Natural killer cell treated with Interleukin-12 subunit alpha and Interleukin-12 subunit beta and Interleukin-15 and Interleukin-18, amount 100 ng/mL, for 72 hours (primary cell): Measurements from ENCODE around the gene RFESD. TPM values are rescaled to one million over a fixed set of nuclear protein-coding genes. Genes with fewer than 3 reads are reported as not detected.
"Not testable (repeated sequence)": the region's sequence is repeated elsewhere in the genome, so short reads cannot be mapped to it uniquely, and the experiment has no call there.

Source experiments
- ATAC-seq, 2 donors: fragments of 150-1000 bp; cut with Tn5 transposase in 1 of 2; sonication (Bioruptor Pico), chemical (Tn5 transposase) in 1 of 2; 2 replicates each; pipeline ENCODE4 v1.10.0; 2021
- DNase-seq: peaks from one replicate; pipeline ENCODE4 v3.0.0; 2022; ENCODE audit warnings: low spot score
- H3K27ac Mint-ChIP-seq, 2 donors: 1 replicate in 1 of 2; 2 replicates in 1 of 2; pipeline ENCODE4 v1.8.0; 2022; ENCODE audit warnings: mixed read lengths in 2 of 2, mild to moderate bottlenecking in 1 of 2, moderate library complexity in 1 of 2
- H3K27me3 Mint-ChIP-seq, 2 donors: 1 replicate in 1 of 2; 2 replicates in 1 of 2; pipeline ENCODE4 v1.8.0; 2022; ENCODE audit warnings: mixed read lengths in 2 of 2
- H3K36me3 Mint-ChIP-seq: one replicate; pipeline ENCODE4 v1.8.0; 2022; ENCODE audit warnings: mixed read lengths
- H3K4me1 Mint-ChIP-seq, 2 donors: 1 replicate in 1 of 2; 2 replicates in 1 of 2; pipeline ENCODE4 v1.8.0; 2022; ENCODE audit warnings: low read depth in 2 of 2, mixed read lengths in 2 of 2, mild to moderate bottlenecking in 1 of 2
- H3K4me3 Mint-ChIP-seq: one replicate; pipeline ENCODE4 v1.8.0; 2022; ENCODE audit warnings: mixed read lengths
- H3K9me3 Mint-ChIP-seq: 2 replicates; pipeline ENCODE4 v1.8.0; 2022; ENCODE audit warnings: mixed read lengths
- total RNA-seq, 2 donors: library from RNA; stranded (reverse); gene quantifications; one replicate each; pipeline ENCODE4 v1.2.3, GENCODE V29; 2022

RFESD gene
- total RNA-seq, 2 donors from 2014 or later: 0.98 to 5.5 TPM

- Mint-ChIP-seq H3K27ac (peak overlapping the region in 1 of 2 donors; percentile 32), H3K36me3 (peaks cover 10% of the 10 kb centered on the region), H3K4me1 (peaks cover 12 to 14% of the 10 kb centered on the region in 2 donors), H3K9me3 (peaks cover 11% of the 10 kb centered on the region), H3K4me3 (no peak overlapping the region), H3K27me3 (peaks cover under 1 to 9% of the 10 kb centered on the region in 2 donors)
- no peak for DNase-seq
- ATAC-seq: no peak
Measured at GRCh38 chr5:95634081-95634480, 12.5 kb upstream of the RFESD start.

GRCh38 chr5:95638632-95639031 is 7.9 kb upstream of the RFESD start:
- H3K27ac Mint-ChIP-seq: no peak overlapping the region
- no peak for ATAC-seq
- no peaks in the 10 kb centered on the region for H3K9me3 Mint-ChIP-seq
- H3K36me3 Mint-ChIP-seq: no peaks in the 10 kb centered on the region
- peaks cover 5 to 14% of the 10 kb centered on the region in 2 donors for H3K27me3 Mint-ChIP-seq
- no peak for DNase-seq
- no peak overlapping the region for H3K4me3 Mint-ChIP-seq
- H3K4me1 Mint-ChIP-seq: no peaks in the 10 kb centered on the region

GRCh38 chr5:95641741-95642220 is 4.8 kb upstream of the RFESD start:
- Mint-ChIP-seq H3K27ac (no peak overlapping the region), H3K4me3 (no peak overlapping the region), H3K4me1 (peaks cover 8 to 14% of the 10 kb centered on the region in 2 donors), H3K9me3 (no peaks in the 10 kb centered on the region), H3K36me3 (no peaks in the 10 kb centered on the region), H3K27me3 (peaks cover 5 to 14% of the 10 kb centered on the region in 2 donors)
- no peak for DNase-seq
- ATAC-seq: no peak

- Mint-ChIP-seq H3K27ac (no peak overlapping the region), H3K4me3 (no peak overlapping the region), H3K9me3 (no peaks in the 10 kb centered on the region), H3K27me3 (peaks cover 5 to 13% of the 10 kb centered on the region in 2 donors), H3K4me1 (peaks cover 13 to 14% of the 10 kb centered on the region in 2 donors), H3K36me3 (no peaks in the 10 kb centered on the region)
- DNase-seq: no peak
- no peak for ATAC-seq
Measured at GRCh38 chr5:95643152-95643551, 3.4 kb upstream of the RFESD start.

GRCh38 chr5:95644351-95645042 is 2.1 kb upstream of the RFESD start:
- H3K27me3 Mint-ChIP-seq: peaks cover 2 to 3% of the 10 kb centered on the region in 2 donors
- H3K27ac Mint-ChIP-seq: peak overlapping the region in 1 of 2 donors; percentile 20
- H3K4me1 Mint-ChIP-seq: peaks cover 13 to 14% of the 10 kb centered on the region in 2 donors
- no peaks in the 10 kb centered on the region for H3K9me3 Mint-ChIP-seq
- ATAC-seq: no peak
- no peaks in the 10 kb centered on the region for H3K36me3 Mint-ChIP-seq
- DNase-seq: no peak
- peak overlapping the region; percentile 36 for H3K4me3 Mint-ChIP-seq

GRCh38 chr5:95646226-95646568 is 380 bp upstream of the RFESD start:
- not testable (repeated sequence) for H3K9me3 Mint-ChIP-seq, DNase-seq, ATAC-seq, H3K27me3 Mint-ChIP-seq, H3K36me3 Mint-ChIP-seq
- H3K27ac Mint-ChIP-seq: peak overlapping the region; percentile 81 to 87
- peaks cover 13 to 14% of the 10 kb centered on the region in 2 donors for H3K4me1 Mint-ChIP-seq
- peak overlapping the region; percentile 76 for H3K4me3 Mint-ChIP-seq

- Mint-ChIP-seq H3K4me3 (peak overlapping the region; percentile 55), H3K36me3 (no peaks in the 10 kb centered on the region), H3K27ac (peak overlapping the region in 1 of 2 donors; percentile 59), H3K27me3 (no peaks in the 10 kb centered on the region), H3K4me1 (peaks cover 13 to 14% of the 10 kb centered on the region in 2 donors), H3K9me3 (no peaks in the 10 kb centered on the region)
- no peak for ATAC-seq
- no peak for DNase-seq
Measured at GRCh38 chr5:95647886-95648860, 1.6 kb downstream of the RFESD start.

- Mint-ChIP-seq H3K27ac (no peak overlapping the region), H3K4me1 (peaks cover 9% of the 10 kb centered on the region in 2 donors), H3K4me3 (no peak overlapping the region), H3K27me3 (no peaks in the 10 kb centered on the region), H3K36me3 (no peaks in the 10 kb centered on the region), H3K9me3 (no peaks in the 10 kb centered on the region)
- DNase-seq: no peak
- ATAC-seq: no peak
Measured at GRCh38 chr5:95649274-95649673, 2.7 kb downstream of the RFESD start.

- Mint-ChIP-seq H3K27ac (peak overlapping the region in 1 of 2 donors; percentile 3), H3K4me1 (peaks cover 5 to 7% of the 10 kb centered on the region in 2 donors), H3K9me3 (no peaks in the 10 kb centered on the region), H3K4me3 (no peak overlapping the region), H3K27me3 (no peaks in the 10 kb centered on the region), H3K36me3 (no peaks in the 10 kb centered on the region)
- ATAC-seq (no peak), DNase-seq (no peak)
Measured at GRCh38 chr5:95649842-95650620, 3.5 kb downstream of the RFESD start.

GRCh38 chr5:95652849-95653248 is 6.3 kb downstream of the RFESD start:
- ATAC-seq: no peak
- H3K9me3 Mint-ChIP-seq: no peaks in the 10 kb centered on the region
- peaks cover 0 to 3% of the 10 kb centered on the region in 2 donors for H3K4me1 Mint-ChIP-seq

GRCh38 chr5:95654196-95654595 is 7.6 kb downstream of the RFESD start:
- DNase-seq: no peak
- no peaks in the 10 kb centered on the region for H3K36me3 Mint-ChIP-seq
- no peak overlapping the region for H3K4me3 Mint-ChIP-seq
- H3K27me3 Mint-ChIP-seq: no peaks in the 10 kb centered on the region
- H3K9me3 Mint-ChIP-seq: no peaks in the 10 kb centered on the region
- no peak for ATAC-seq
- no peak overlapping the region for H3K27ac Mint-ChIP-seq
- no peaks in the 10 kb centered on the region for H3K4me1 Mint-ChIP-seq

More at GRCh38 chr5:95652849-95653248, 6.3 kb downstream of the RFESD start:
- Mint-ChIP-seq H3K27me3 (no peaks in the 10 kb centered on the region), H3K27ac (no peak overlapping the region), H3K36me3 (no peaks in the 10 kb centered on the region), H3K4me3 (no peak overlapping the region)
- no peak for DNase-seq

- Mint-ChIP-seq H3K4me1 (no peaks in the 10 kb centered on the region), H3K27me3 (no peaks in the 10 kb centered on the region), H3K27ac (no peak overlapping the region), H3K9me3 (no peaks in the 10 kb centered on the region), H3K36me3 (no peaks in the 10 kb centered on the region), H3K4me3 (no peak overlapping the region)
- ATAC-seq (no peak), DNase-seq (no peak)
Measured at GRCh38 chr5:95655575-95655974, 9.0 kb downstream of the RFESD start.

- no peak for ATAC-seq
- no peaks in the 10 kb centered on the region for H3K9me3 Mint-ChIP-seq
- H3K27ac Mint-ChIP-seq: no peak overlapping the region
- no peak for DNase-seq
- no peaks in the 10 kb centered on the region for H3K36me3 Mint-ChIP-seq
- no peaks in the 10 kb centered on the region for H3K27me3 Mint-ChIP-seq
- H3K4me3 Mint-ChIP-seq: no peak overlapping the region
- H3K4me1 Mint-ChIP-seq: no peaks in the 10 kb centered on the region
Measured at GRCh38 chr5:95660060-95660459, 13.5 kb downstream of the RFESD start.
